ENCODE data around the gene ANKS3.

- TF ChIP-seq POLR2AphosphoS5 (IDR thresholded peaks at IDR 0.05; ENCODE audit: low read depth, low read length), result no peak
- no peak for TF ChIP-seq CTCF (IDR thresholded peaks at IDR 0.05 in 2 of 3, conservative IDR thresholded peaks at IDR 0.05 in 1 of 3; ENCODE audit: borderline replicate concordance in 1 of 3, insufficient read depth in 1 of 3, low read depth in 2 of 3, low read length in 2 of 3)
- no peak for TF ChIP-seq TCF7L2 (IDR thresholded peaks at IDR 0.05; ENCODE audit: borderline replicate concordance, extremely low read depth, insufficient read depth, insufficient read length)
- no peak for TF ChIP-seq SP1 (IDR thresholded peaks at IDR 0.05; ENCODE audit: low read depth)
- TF ChIP-seq ZFX (IDR thresholded peaks at IDR 0.05), result no peak
- TF ChIP-seq REST (IDR thresholded peaks at IDR 0.05; ENCODE audit: low read depth), result no peak
- no peak for TF ChIP-seq YY1 (IDR thresholded peaks at IDR 0.05; ENCODE audit: extremely low read depth, insufficient replicate concordance, low read depth, low read length)
- no peak for TF ChIP-seq FOSL1 (IDR thresholded peaks at IDR 0.05; ENCODE audit: low read depth)
- no peak for TF ChIP-seq EZH2 (IDR thresholded peaks at IDR 0.05)
- no peak for TF ChIP-seq ELF1 (IDR thresholded peaks at IDR 0.05; ENCODE audit: borderline replicate concordance, low read depth)
- no peak for TF ChIP-seq ZNF274 (IDR thresholded peaks at IDR 0.05; ENCODE audit: low read depth, low read length)
Measured at GRCh38 chr16:4733747-4734062, 366 bp downstream of the ANKS3 start.
